HFF-Myc (cell line): ENCODE measurements around the gene NUCB1.
"Not testable (repeated sequence)": the region's sequence is repeated elsewhere in the genome, so short reads cannot be mapped to it uniquely, and the experiment has no call there.

ENCODE experiments used
- DNase-seq: peaks from one replicate; pipeline ENCODE4 v3.0.0-alpha.2; 2011; ENCODE audit warnings: low read depth; ENCODE audit errors: extremely low read depth
- H3K4me3 ChIP-seq: replicated peaks from 2 replicates; pipeline ENCODE4 v1.5.1; 2011; ENCODE audit warnings: low read depth, mild to moderate bottlenecking, control low read depth, low read length
- CTCF ChIP-seq: IDR thresholded peaks from 2 replicates; pipeline ENCODE4 v1.5.1; 2012; ENCODE audit warnings: mild to moderate bottlenecking, low read depth, low read length, control low read depth; ENCODE audit errors: missing control alignments

Gene NUCB1

GRCh38 chr19:48874303-48875135 lies 25.6 kb upstream of the NUCB1 start:
- TF ChIP-seq CTCF: no peak
- no peak for DNase-seq
- H3K4me3 ChIP-seq: peak overlapping the region; percentile 98

- not testable (repeated sequence) for DNase-seq
These were observed 23.8 kb upstream of the NUCB1 start for GRCh38 chr19:48876043-48876981.

GRCh38 chr19:48877855-48878195 lies 22.3 kb upstream of the NUCB1 start:
- no peak overlapping the region for H3K4me3 ChIP-seq
- DNase-seq: no peak
- TF ChIP-seq CTCF: no peak

More at GRCh38 chr19:48876043-48876981, 23.8 kb upstream of the NUCB1 start:
- peak overlapping the region; percentile 98 for H3K4me3 ChIP-seq

- no peak overlapping the region for H3K4me3 ChIP-seq
- DNase-seq: no peak
- TF ChIP-seq CTCF: no peak
These were observed 21.7 kb upstream of the NUCB1 start for GRCh38 chr19:48878196-48879024.

GRCh38 chr19:48879025-48879637 lies 21.0 kb upstream of the NUCB1 start:
- TF ChIP-seq CTCF: no peak
- no peak overlapping the region for H3K4me3 ChIP-seq
- DNase-seq: no peak

- not testable (repeated sequence) for DNase-seq, H3K4me3 ChIP-seq
These were observed 20.4 kb upstream of the NUCB1 start for GRCh38 chr19:48879696-48880095.

- no peak overlapping the region for H3K4me3 ChIP-seq
- no peak for TF ChIP-seq CTCF
- no peak for DNase-seq
These were observed 18.1 kb upstream of the NUCB1 start for GRCh38 chr19:48881741-48882657.
